ENCODE measurements around the gene NRG4.
"Not testable (repeated sequence)": the region's sequence is repeated elsewhere in the genome, so short reads cannot be mapped to it uniquely, and the experiment has no call there.

The NRG4 gene

GRCh38 chr15:75989875-75990274 is 22.3 kb downstream of the NRG4 start:
- no peak for DNase-seq

GRCh38 chr15:75989045-75989444 is 23.2 kb downstream of the NRG4 start:
- no peak for DNase-seq

GRCh38 chr15:75985971-75986370 is 26.3 kb downstream of the NRG4 start:
- no peak for DNase-seq

- not testable (repeated sequence) for DNase-seq
Observed at GRCh38 chr15:75984706-75985105, 27.5 kb downstream of the NRG4 start.

GRCh38 chr15:75982468-75982867 is 29.8 kb downstream of the NRG4 start:
- no peak for DNase-seq

GRCh38 chr15:75981149-75981815 is 30.9 kb downstream of the NRG4 start:
- DNase-seq = no peak

GRCh38 chr15:75976766-75977165 is 35.5 kb downstream of the NRG4 start:
- DNase-seq = not testable (repeated sequence)

- no peak for DNase-seq
Observed at GRCh38 chr15:75966073-75966472, 46.2 kb downstream of the NRG4 start.

GRCh38 chr15:75961331-75961730 is 50.9 kb downstream of the NRG4 start:
- no peak for DNase-seq

- no peak for DNase-seq
Observed at GRCh38 chr15:75955720-75956119, 56.5 kb downstream of the NRG4 start.

- no peak for DNase-seq
Observed at GRCh38 chr15:75952525-75952924, 59.7 kb downstream of the NRG4 start.

GRCh38 chr15:75948761-75949296 is 63.4 kb downstream of the NRG4 start:
- DNase-seq = no peak

- no peak for DNase-seq
Observed at GRCh38 chr15:75947092-75947491, 65.1 kb downstream of the NRG4 start.

- DNase-seq = no peak
Observed at GRCh38 chr15:75945953-75946352, 66.3 kb downstream of the NRG4 start.

GRCh38 chr15:75943713-75944215 is 68.5 kb downstream of the NRG4 start:
- DNase-seq = no peak

- no peak for DNase-seq
Observed at GRCh38 chr15:75943246-75943645, 69.0 kb downstream of the NRG4 start.

- DNase-seq = no peak
Observed at GRCh38 chr15:75942464-75942863, 69.8 kb downstream of the NRG4 start.

GRCh38 chr15:75930866-75931265 is 81.4 kb downstream of the NRG4 start:
- no peak for DNase-seq

- no peak for DNase-seq
Observed at GRCh38 chr15:75929799-75930565, 82.2 kb downstream of the NRG4 start.

GRCh38 chr15:75928680-75929608 is 83.3 kb downstream of the NRG4 start:
- DNase-seq = no peak

GRCh38 chr15:75927601-75928000 is 84.6 kb downstream of the NRG4 start:
- no peak for DNase-seq

- DNase-seq = no peak
Observed at GRCh38 chr15:75926931-75927330, 85.3 kb downstream of the NRG4 start.

- no peak for DNase-seq
Observed at GRCh38 chr15:75925440-75925839, 86.8 kb downstream of the NRG4 start.
